ENCODE measurements around the gene TEK.

The TEK gene

DNA sequence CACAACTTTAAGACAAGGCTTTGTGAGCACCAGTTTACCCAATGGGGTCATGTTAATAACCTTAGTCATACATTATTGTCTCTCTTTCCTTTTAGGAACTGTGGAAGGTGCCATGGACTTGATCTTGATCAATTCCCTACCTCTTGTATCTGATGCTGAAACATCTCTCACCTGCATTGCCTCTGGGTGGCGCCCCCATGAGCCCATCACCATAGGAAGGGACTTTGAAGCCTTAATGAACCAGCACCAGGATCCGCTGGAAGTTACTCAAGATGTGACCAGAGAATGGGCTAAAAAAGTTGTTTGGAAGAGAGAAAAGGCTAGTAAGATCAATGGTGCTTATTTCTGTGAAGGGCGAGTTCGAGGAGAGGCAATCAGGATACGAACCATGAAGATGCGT lies 48.7 kb downstream of the TEK start:
- H3K4me1 ChIP-seq (ENCODE audit: control insufficient read depth, insufficient read depth, low read length): no peaks in the 10 kb centered on the region
- TF ChIP-seq ZNF596 (tag by site-specific recombination; IDR thresholded peaks at IDR 0.05) (no peak), ZNF626 (tag by site-specific recombination; IDR thresholded peaks at IDR 0.05) (no peak), ZFP37 (tag by site-specific recombination; IDR thresholded peaks at IDR 0.05) (no peak), ZNF335 (tag by site-specific recombination; conservative IDR thresholded peaks at IDR 0.05) (no peak), GLI2 (tag by site-specific recombination; IDR thresholded peaks at IDR 0.05; ENCODE audit: borderline replicate concordance, low read depth) (no peak), ZFP69B (tag by site-specific recombination; IDR thresholded peaks at IDR 0.05) (no peak), ZNF324 (tag by site-specific recombination; IDR thresholded peaks at IDR 0.05) (no peak), ZNF350 (tag by site-specific recombination; IDR thresholded peaks at IDR 0.05) (no peak), ZSCAN30 (tag by site-specific recombination; IDR thresholded peaks at IDR 0.05) (no peak)
- ChIA-PET POLR2A (no interaction called here), CTCF (interaction anchor here (0.7 kb wide), 2 partner anchors 20 to 191 kb away, joined by 4 to 5 read pairs; no protein-coding TSS in a partner anchor)
- H3K9me3 ChIP-seq (ENCODE audit: control insufficient read depth, insufficient read depth, low read depth, low read length): no peaks in the 10 kb centered on the region
- H3K36me3 ChIP-seq (ENCODE audit: control insufficient read depth in 2 of 2, insufficient read depth in 1 of 2, low read length in 2 of 2): no peaks in the 10 kb centered on the region
- no peak overlapping the region for H3K27ac ChIP-seq (ENCODE audit: extremely low read depth, low read depth, low read length)
- H3K4me3 ChIP-seq (ENCODE audit: low read depth, low read length): no peak overlapping the region

DNA sequence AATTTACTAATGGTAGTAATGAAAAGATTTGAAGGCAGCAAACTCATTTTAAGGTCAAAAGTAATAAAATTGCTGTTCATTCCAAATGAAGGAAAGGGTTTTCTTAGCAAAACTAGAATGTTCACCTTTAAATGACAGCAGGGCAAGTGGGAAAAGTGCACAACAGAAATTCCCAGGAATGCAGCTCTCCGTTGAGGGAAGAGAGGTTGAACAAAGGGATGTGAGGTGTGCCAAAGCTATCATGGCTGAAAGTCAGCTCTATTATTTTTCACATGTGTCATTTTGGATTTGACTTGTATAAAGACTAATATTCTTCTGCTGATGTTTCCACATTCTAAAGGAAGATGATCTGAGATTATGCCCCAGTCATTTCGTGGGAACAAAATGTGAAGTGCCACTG lies 51.6 kb downstream of the TEK start:
- TF ChIP-seq, protein P1, sequence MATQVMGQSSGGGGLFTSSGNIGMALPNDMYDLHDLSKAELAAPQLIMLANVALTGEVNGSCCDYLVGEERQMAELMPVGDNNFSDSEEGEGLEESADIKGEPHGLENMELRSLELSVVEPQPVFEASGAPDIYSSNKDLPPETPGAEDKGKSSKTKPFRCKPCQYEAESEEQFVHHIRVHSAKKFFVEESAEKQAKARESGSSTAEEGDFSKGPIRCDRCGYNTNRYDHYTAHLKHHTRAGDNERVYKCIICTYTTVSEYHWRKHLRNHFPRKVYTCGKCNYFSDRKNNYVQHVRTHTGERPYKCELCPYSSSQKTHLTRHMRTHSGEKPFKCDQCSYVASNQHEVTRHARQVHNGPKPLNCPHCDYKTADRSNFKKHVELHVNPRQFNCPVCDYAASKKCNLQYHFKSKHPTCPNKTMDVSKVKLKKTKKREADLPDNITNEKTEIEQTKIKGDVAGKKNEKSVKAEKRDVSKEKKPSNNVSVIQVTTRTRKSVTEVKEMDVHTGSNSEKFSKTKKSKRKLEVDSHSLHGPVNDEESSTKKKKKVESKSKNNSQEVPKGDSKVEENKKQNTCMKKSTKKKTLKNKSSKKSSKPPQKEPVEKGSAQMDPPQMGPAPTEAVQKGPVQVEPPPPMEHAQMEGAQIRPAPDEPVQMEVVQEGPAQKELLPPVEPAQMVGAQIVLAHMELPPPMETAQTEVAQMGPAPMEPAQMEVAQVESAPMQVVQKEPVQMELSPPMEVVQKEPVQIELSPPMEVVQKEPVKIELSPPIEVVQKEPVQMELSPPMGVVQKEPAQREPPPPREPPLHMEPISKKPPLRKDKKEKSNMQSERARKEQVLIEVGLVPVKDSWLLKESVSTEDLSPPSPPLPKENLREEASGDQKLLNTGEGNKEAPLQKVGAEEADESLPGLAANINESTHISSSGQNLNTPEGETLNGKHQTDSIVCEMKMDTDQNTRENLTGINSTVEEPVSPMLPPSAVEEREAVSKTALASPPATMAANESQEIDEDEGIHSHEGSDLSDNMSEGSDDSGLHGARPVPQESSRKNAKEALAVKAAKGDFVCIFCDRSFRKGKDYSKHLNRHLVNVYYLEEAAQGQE (tag by site-specific recombination; IDR thresholded peaks at IDR 0.05): no peak
- no peak for TF ChIP-seq IKZF3 (tag by site-specific recombination; IDR thresholded peaks at IDR 0.05)
- TF ChIP-seq ZNF510 (tag by site-specific recombination; IDR thresholded peaks at IDR 0.05; ENCODE audit: insufficient replicate concordance): no peak
- TF ChIP-seq ZNF214 (tag by site-specific recombination; IDR thresholded peaks at IDR 0.05; ENCODE audit: borderline replicate concordance): no peak
- TF ChIP-seq ZNF473 (tag by site-specific recombination; IDR thresholded peaks at IDR 0.05): no peak
- TF ChIP-seq ZNF621 (tag by site-specific recombination; IDR thresholded peaks at IDR 0.05): no peak
- TF ChIP-seq ZEB2 (tag by site-specific recombination; IDR thresholded peaks at IDR 0.05): no peak
- no peak for TF ChIP-seq SCRT1 (tag by site-specific recombination; IDR thresholded peaks at IDR 0.05; ENCODE audit: borderline replicate concordance)
- TF ChIP-seq, protein P2, sequence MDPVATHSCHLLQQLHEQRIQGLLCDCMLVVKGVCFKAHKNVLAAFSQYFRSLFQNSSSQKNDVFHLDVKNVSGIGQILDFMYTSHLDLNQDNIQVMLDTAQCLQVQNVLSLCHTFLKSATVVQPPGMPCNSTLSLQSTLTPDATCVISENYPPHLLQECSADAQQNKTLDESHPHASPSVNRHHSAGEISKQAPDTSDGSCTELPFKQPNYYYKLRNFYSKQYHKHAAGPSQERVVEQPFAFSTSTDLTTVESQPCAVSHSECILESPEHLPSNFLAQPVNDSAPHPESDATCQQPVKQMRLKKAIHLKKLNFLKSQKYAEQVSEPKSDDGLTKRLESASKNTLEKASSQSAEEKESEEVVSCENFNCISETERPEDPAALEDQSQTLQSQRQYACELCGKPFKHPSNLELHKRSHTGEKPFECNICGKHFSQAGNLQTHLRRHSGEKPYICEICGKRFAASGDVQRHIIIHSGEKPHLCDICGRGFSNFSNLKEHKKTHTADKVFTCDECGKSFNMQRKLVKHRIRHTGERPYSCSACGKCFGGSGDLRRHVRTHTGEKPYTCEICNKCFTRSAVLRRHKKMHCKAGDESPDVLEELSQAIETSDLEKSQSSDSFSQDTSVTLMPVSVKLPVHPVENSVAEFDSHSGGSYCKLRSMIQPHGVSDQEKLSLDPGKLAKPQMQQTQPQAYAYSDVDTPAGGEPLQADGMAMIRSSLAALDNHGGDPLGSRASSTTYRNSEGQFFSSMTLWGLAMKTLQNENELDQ (tag by site-specific recombination; IDR thresholded peaks at IDR 0.05; ENCODE audit: low read depth): no peak
- TF ChIP-seq ZNF48 (tag by site-specific recombination; IDR thresholded peaks at IDR 0.05): no peak
- no peak for TF ChIP-seq ZNF677 (tag by site-specific recombination; IDR thresholded peaks at IDR 0.05)
- Histone ChIP-seq H3K9me3 (ENCODE audit: control insufficient read depth, insufficient read depth, low read depth, low read length) (no peaks in the 10 kb centered on the region), H3K27ac (ENCODE audit: extremely low read depth, low read depth, low read length) (no peak overlapping the region), H3K4me3 (ENCODE audit: low read depth, low read length) (no peak overlapping the region), H3K36me3 (ENCODE audit: control insufficient read depth in 2 of 2, insufficient read depth in 1 of 2, low read length in 2 of 2) (no peaks in the 10 kb centered on the region), H3K4me1 (ENCODE audit: control insufficient read depth, insufficient read depth, low read length) (no peaks in the 10 kb centered on the region)
- CTCF ChIA-PET: interaction anchor here (1.6 kb wide), 1 partner anchor 11 kb away, joined by 5 read pairs; no protein-coding TSS in a partner anchor
- POLR2A ChIA-PET: no interaction called here

All from HEK293 (cell line).